ENCODE measurements around the gene SPSB3. TPM values are rescaled to one million over a fixed set of nuclear protein-coding genes. Genes with fewer than 3 reads are reported as not detected.
"Not testable (repeated sequence)": the region's sequence is repeated elsewhere in the genome, so short reads cannot be mapped to it uniquely, and the experiment has no call there.

The SPSB3 gene
- total RNA-seq, 1 experiment from 2014 or later, result 12.4 TPM

DNA sequence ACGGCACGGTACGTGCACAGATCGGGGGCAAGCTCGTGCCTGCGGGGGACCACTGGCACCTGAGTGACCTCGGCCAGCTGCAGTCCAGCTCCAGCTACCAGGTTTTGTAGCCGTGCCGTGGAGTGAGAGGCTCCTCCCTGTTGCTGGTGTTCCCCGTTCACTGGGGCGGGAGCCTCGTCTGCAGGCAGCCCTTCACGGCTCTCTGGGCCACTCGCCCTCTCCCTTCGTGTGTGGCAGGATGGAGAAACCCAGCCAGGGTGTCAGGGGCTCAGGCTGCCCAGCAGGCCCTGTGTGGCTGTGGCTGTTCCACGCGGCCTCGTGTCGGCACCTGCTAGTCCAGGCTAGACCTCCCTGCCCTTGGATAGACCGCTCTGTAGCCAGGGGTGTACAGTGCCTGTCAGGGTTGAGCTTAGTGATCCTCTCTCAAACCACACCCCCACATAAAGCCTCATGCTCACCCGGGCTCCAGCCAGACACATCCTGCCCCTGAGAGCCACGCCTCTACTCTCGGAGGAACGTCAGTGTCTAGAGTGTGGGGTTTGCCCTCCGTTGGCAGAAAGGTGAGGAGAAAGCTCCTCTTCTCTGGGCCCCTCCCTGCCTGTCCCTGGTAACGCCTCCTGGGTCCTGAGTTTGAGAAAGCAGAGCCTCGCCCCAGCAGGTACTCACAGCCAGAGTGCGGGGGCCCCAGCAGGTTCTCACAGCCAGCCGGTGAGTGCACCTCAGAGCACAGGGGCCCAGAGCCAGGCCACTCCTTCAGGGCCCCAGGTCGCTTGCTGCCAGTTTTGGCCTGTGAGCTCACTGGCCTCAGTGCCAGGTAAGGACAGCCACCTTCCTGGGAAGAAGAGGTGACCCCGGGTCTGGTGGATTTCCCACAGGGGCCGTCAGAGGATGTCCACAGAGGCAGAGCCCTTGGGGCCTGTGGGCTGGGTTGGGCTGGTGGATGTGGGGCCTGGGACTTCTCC, 38.7 kb downstream of the SPSB3 start:
- Histone ChIP-seq H3K9me3 (replicated peaks) (no peaks in the 10 kb centered on the region), H3K4me3 (no peak overlapping the region), H3K4me1 (peaks cover 24% of the 10 kb centered on the region), H3K27me3 (no peaks in the 10 kb centered on the region), H3K27ac (no peak overlapping the region), H3K36me3 (peaks cover 4% of the 10 kb centered on the region)
- no peak for DNase-seq

DNA sequence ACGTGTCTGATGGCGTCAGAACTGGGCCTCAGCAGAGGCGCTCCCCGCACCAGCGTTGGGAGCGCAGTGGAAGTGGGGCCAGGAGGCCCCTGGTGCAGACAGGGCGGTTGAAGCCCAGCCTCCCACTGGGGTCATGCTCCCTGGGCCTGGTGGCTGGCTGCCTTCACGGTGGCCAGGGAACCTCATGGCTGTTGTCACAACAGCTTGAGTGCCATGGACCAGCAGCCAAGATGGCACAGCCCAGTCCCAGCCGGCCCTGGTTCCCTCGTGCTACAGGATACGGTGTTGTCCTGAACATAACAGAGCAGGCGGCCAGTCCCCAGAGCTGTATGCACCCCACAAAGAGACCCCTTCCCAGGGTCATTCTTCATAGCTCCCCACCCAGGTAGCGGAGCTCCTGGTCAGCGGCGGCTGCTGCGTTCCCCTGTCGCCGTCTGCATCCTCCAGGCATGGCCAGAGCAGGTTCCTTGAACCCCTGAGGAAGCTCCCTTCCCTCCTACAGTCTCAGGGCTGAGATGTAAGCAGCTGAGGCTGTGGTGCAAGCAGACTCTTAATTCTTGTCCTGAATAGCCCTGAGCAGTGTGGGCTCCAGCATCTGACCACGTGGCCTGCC, 40.7 kb downstream of the SPSB3 start:
- Histone ChIP-seq H3K4me3 (no peak overlapping the region), H3K27me3 (no peaks in the 10 kb centered on the region), H3K27ac (no peak overlapping the region), H3K4me1 (peaks cover 18% of the 10 kb centered on the region), H3K9me3 (replicated peaks) (no peaks in the 10 kb centered on the region), H3K36me3 (no peaks in the 10 kb centered on the region; the same call in 1 of the 2 replicates)
- DNase-seq, result no peak

DNA sequence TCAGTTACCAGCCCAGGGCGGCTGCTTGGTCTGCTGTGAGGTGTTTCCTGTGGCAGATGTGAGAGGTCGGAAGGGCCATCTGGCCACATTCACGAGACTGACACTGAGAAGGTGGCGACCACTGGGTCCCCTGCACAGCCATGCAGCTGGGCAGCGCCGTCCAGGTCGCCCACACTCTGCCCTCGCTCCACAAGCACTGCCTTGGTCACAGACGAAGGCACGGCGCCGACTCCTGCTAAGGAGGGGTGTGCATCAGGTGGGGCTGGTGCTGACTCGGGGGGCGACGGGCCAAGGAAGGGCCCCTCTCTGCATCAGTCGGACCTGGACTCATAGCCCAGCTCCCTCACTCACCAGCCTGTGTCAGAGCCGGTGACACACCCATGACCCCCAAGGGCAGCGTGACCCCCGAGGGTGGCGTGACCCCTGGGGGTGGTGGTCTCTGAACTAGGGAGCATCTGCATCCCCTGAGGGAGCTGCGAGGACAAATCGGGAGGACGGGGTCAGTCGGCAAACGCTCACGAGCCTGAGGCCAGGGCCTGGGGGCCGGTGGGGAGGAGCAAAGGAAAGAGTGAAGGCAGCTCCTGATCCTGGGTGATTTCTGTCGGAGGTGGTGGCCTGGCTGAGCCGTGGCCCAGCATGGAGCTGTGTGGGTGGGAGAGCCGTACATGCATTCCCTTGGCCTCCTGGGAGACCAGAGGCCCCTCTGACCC, 41.4 kb downstream of the SPSB3 start:
- Histone ChIP-seq H3K27ac (no peak overlapping the region), H3K36me3 (no peaks in the 10 kb centered on the region; the same call in 1 of the 2 replicates), H3K9me3 (replicated peaks) (no peaks in the 10 kb centered on the region), H3K4me1 (peaks cover 13% of the 10 kb centered on the region), H3K4me3 (no peak overlapping the region), H3K27me3 (no peaks in the 10 kb centered on the region)
- DNase-seq, result no peak

DNA sequence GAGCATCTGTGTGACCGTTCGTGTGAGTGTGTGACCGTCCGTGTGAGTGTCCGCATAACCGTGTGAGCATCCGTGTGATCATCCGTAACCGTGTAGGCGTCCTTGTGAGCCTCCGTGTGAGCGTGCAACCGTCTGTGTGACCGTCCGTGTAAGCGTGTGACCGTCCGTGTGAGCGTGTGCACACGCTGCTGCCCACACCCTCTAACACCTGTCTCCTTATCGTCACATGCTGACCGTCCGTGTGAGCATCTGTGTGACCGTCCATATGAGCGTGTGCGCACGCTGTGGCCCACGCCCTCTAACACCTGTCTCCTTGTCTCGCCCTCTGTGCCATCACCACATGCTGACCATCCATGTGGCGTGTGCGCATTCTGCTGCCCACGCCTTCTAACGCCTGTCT, 42.1 kb downstream of the SPSB3 start:
- no peaks in the 10 kb centered on the region for H3K27me3 ChIP-seq
- no peak for DNase-seq
- H3K9me3 ChIP-seq (replicated peaks), result no peaks in the 10 kb centered on the region
- H3K27ac ChIP-seq, result no peak overlapping the region
- H3K4me1 ChIP-seq, result peaks cover 6% of the 10 kb centered on the region
- H3K36me3 ChIP-seq, result no peaks in the 10 kb centered on the region; the same call in 1 of the 2 replicates
- no peak overlapping the region for H3K4me3 ChIP-seq

GRCh38 chr16:1734816-1735215, 47.6 kb downstream of the SPSB3 start:
- DNase-seq, result no peak
- H3K36me3 ChIP-seq, result peaks cover 23% of the 10 kb centered on the region
- H3K9me3 ChIP-seq (replicated peaks), result no peaks in the 10 kb centered on the region
- no peak overlapping the region for H3K27ac ChIP-seq
- no peaks in the 10 kb centered on the region for H3K4me1 ChIP-seq
- H3K4me3 ChIP-seq, result no peak overlapping the region
- H3K27me3 ChIP-seq, result no peaks in the 10 kb centered on the region

- H3K9me3 ChIP-seq (replicated peaks), result no peaks in the 10 kb centered on the region
- no peaks in the 10 kb centered on the region for H3K4me1 ChIP-seq
- no peak for DNase-seq
- H3K36me3 ChIP-seq, result peaks cover 23% of the 10 kb centered on the region
- no peak overlapping the region for H3K27ac ChIP-seq
- no peak overlapping the region for H3K4me3 ChIP-seq
- H3K27me3 ChIP-seq, result no peaks in the 10 kb centered on the region
Observed at GRCh38 chr16:1734123-1734522, 48.2 kb downstream of the SPSB3 start.

GRCh38 chr16:1732551-1732987, 49.8 kb downstream of the SPSB3 start:
- H3K27me3 ChIP-seq; H3K4me1 ChIP-seq; DNase-seq; H3K4me3 ChIP-seq; H3K9me3 ChIP-seq (replicated peaks); H3K27ac ChIP-seq: not testable (repeated sequence)
- H3K36me3 ChIP-seq, result peaks cover 23% of the 10 kb centered on the region

DNA sequence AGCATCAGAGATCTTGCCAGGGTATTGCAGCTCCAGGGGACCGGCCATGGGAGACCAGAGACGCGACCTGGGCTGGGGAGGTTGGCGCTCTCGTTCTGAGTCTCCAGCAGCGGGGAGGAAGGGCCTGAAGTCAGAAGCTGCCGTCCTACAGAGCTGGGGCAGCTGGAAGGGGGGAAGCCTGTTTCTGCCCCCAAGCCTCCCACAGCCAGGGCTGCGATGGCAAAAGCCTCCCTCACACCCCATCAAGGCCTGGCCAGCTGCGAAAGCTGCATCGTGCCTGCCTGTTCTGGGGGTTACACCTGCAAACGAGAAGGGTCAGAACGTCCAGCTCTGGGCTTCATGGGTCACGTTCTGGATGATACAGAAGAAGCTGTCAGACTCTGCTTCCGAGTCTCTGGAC, 50.3 kb downstream of the SPSB3 start:
- no peak for DNase-seq
- H3K9me3 ChIP-seq (replicated peaks), result no peaks in the 10 kb centered on the region
- H3K4me3 ChIP-seq, result no peak overlapping the region
- H3K4me1 ChIP-seq, result no peaks in the 10 kb centered on the region
- H3K36me3 ChIP-seq, result peaks cover 23% of the 10 kb centered on the region
- H3K27me3 ChIP-seq, result no peaks in the 10 kb centered on the region
- no peak overlapping the region for H3K27ac ChIP-seq

DNA sequence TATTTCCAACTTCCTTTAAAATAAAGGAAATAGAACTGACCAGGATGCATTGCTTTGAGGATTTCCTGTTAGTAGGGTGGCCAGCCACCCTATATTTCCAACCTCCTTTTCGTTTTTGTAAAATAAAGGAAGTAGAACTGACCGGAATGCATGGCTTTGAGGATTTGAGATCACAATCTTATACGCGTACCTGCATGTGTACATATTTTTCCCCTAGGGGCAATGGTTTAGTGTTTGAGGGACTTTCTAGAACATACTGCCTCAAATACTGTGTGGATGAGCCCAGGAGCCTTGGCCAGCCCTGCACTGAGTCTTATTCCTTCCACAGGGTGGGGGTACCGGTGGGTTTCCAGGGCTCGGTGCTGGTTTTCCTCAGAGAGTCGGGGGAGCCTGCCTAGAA, 50.8 kb downstream of the SPSB3 start:
- Histone ChIP-seq H3K27ac (no peak overlapping the region), H3K4me3 (no peak overlapping the region), H3K27me3 (no peaks in the 10 kb centered on the region), H3K9me3 (replicated peaks) (no peaks in the 10 kb centered on the region), H3K36me3 (peaks cover 23% of the 10 kb centered on the region), H3K4me1 (no peaks in the 10 kb centered on the region)
- DNase-seq, result no peak

- Histone ChIP-seq H3K4me1 (no peaks in the 10 kb centered on the region), H3K4me3 (no peak overlapping the region), H3K9me3 (replicated peaks) (no peaks in the 10 kb centered on the region), H3K27ac (no peak overlapping the region), H3K36me3 (peaks cover 23% of the 10 kb centered on the region), H3K27me3 (no peaks in the 10 kb centered on the region)
- no peak for DNase-seq
Observed at GRCh38 chr16:1731073-1731472, 51.3 kb downstream of the SPSB3 start.

- no peak for DNase-seq
- no peaks in the 10 kb centered on the region for H3K9me3 ChIP-seq (replicated peaks)
- H3K4me3 ChIP-seq, result no peak overlapping the region
- no peaks in the 10 kb centered on the region for H3K4me1 ChIP-seq
- no peaks in the 10 kb centered on the region for H3K27me3 ChIP-seq
- H3K27ac ChIP-seq, result no peak overlapping the region
- H3K36me3 ChIP-seq, result peaks cover 17% of the 10 kb centered on the region
Observed at GRCh38 chr16:1729445-1729844, 52.9 kb downstream of the SPSB3 start.

- Histone ChIP-seq H3K36me3 (peaks cover 13% of the 10 kb centered on the region), H3K4me1 (no peaks in the 10 kb centered on the region), H3K9me3 (replicated peaks) (no peaks in the 10 kb centered on the region), H3K4me3 (no peak overlapping the region), H3K27ac (no peak overlapping the region), H3K27me3 (no peaks in the 10 kb centered on the region)
- no peak for DNase-seq
Observed at GRCh38 chr16:1729026-1729425, 53.3 kb downstream of the SPSB3 start.

GRCh38 chr16:1727651-1728624, 54.4 kb downstream of the SPSB3 start:
- H3K36me3 ChIP-seq, result peaks cover 6% of the 10 kb centered on the region; the same call in 1 of the 2 replicates
- DNase-seq, result no peak

More at GRCh38 chr16:1727651-1728624, 54.4 kb downstream of the SPSB3 start:
- Histone ChIP-seq H3K27ac (no peak overlapping the region), H3K4me3 (no peak overlapping the region), H3K27me3 (no peaks in the 10 kb centered on the region), H3K9me3 (replicated peaks) (no peaks in the 10 kb centered on the region), H3K4me1 (peaks cover 8% of the 10 kb centered on the region; the same call in 1 of the 2 replicates)
